SK-N-SH (cell line): ENCODE results near the gene NBDY. TPM values are rescaled to one million over a fixed set of nuclear protein-coding genes. Genes with fewer than 3 reads are reported as not detected.

Experiments
- CTCF ChIA-PET: fragments of 300-600, 350-600 bp; formaldehyde crosslinking; extraction: SDS; loops from one replicate; lab custom pipeline; 2021; lab: Yijun Ruan, JAX
- POLR2A ChIA-PET: fragments of 350-600 bp; sonication (Branson Sonifier 250); formaldehyde crosslinking; extraction: SDS; loops from one replicate; lab custom pipeline; 2020; ENCODE audit warnings: antibody characterized with exemption, inconsistent platforms; lab: Yijun Ruan, JAX
- DNase-seq: peaks from one replicate; pipeline ENCODE4 v3.0.0; 2012
- H2AFZ ChIP-seq: fragments of 200-600 bp; sonication (generic); 2 replicates; pipeline ENCODE4 v1.8.1; 2016; ENCODE audit warnings: antibody characterized with exemption, mild to moderate bottlenecking, low read depth
- H3F3A ChIP-seq: fragments of 200-600 bp; sonication (generic); replicated peaks from 2 replicates; pipeline ENCODE3; 2016; ENCODE audit warnings: antibody characterized with exemption, mild to moderate bottlenecking; ENCODE audit not compliant: insufficient read depth
- H3K27ac ChIP-seq, 2 experiments: fragments of 200-500 bp in 1 of 2; fragments of 200-600 bp in 1 of 2; sonication (Bioruptor generic) in 1 of 2; sonication (generic), shearing (Covaris generic) in 1 of 2; 2 replicates each; pipeline versions ENCODE4 v1.5.1 to v1.6.1; 2014 to 2016; ENCODE audit warnings: low read depth in 2 of 2, inconsistent platforms in 1 of 2, low read length in 1 of 2, mild to moderate bottlenecking in 1 of 2, mixed read lengths in 1 of 2
- H3K27me3 ChIP-seq: fragments of 200-600 bp; sonication (generic), shearing (Covaris generic); 2 replicates; pipeline ENCODE4 v1.6.1; 2016; ENCODE audit warnings: mixed run types; ENCODE audit not compliant: insufficient read depth
- H3K36me3 ChIP-seq, 2 experiments: fragments of 200-500 bp in 1 of 2; fragments of 200-600 bp in 1 of 2; sonication (Bioruptor generic) in 1 of 2; sonication (generic) in 1 of 2; replicated peaks in 1 of 2; 2 replicates each; pipeline versions ENCODE3 to v1.5.1; 2014 to 2016; ENCODE audit warnings: low read length in 1 of 2, mild to moderate bottlenecking in 1 of 2; ENCODE audit not compliant: insufficient read depth in 2 of 2, control insufficient read depth in 1 of 2
- H3K4me1 ChIP-seq, 2 experiments: fragments of 200-500 bp in 1 of 2; fragments of 200-600 bp in 1 of 2; sonication (Bioruptor generic) in 1 of 2; sonication (generic), shearing (Covaris generic) in 1 of 2; 2 replicates each; pipeline versions ENCODE4 v1.5.1 to v1.6.1; 2014 to 2016; ENCODE audit warnings: low read depth in 1 of 2, low read length in 1 of 2, mixed run types in 1 of 2; ENCODE audit not compliant: insufficient read depth in 2 of 2, control insufficient read depth in 1 of 2
- H3K4me2 ChIP-seq: fragments of 200-600 bp; sonication (generic), shearing (Covaris generic); 2 replicates; pipeline ENCODE4 v1.6.1; 2017; ENCODE audit warnings: mixed run types
- H3K4me3 ChIP-seq, 2 experiments: fragments of 200-500 bp in 1 of 2; fragments of 200-600 bp in 1 of 2; sonication (Bioruptor generic) in 1 of 2; sonication (generic), shearing (Covaris generic) in 1 of 2; 2 replicates each; pipeline versions ENCODE4 v1.5.1 to v1.8.1; 2014 to 2016; ENCODE audit warnings: low read depth in 2 of 2, inconsistent platforms in 1 of 2, low read length in 1 of 2, mild to moderate bottlenecking in 1 of 2, mixed read lengths in 1 of 2, moderate library complexity in 1 of 2
- H3K79me2 ChIP-seq: fragments of 200-600 bp; sonication (generic); 2 replicates; pipeline ENCODE4 v1.8.1; 2017; ENCODE audit warnings: mild to moderate bottlenecking; ENCODE audit not compliant: insufficient read depth
- H3K9ac ChIP-seq: fragments of 200-600 bp; sonication (generic); 2 replicates; pipeline ENCODE4 v1.6.1; 2017; ENCODE audit warnings: mixed run types
- H3K9me2 ChIP-seq: fragments of 200-600 bp; sonication (generic); 2 replicates; pipeline ENCODE4 v1.6.1; 2017; ENCODE audit warnings: mixed run types
- H3K9me3 ChIP-seq: fragments of 200-600 bp; sonication (generic); 2 replicates; pipeline ENCODE4 v1.6.1; 2017; ENCODE audit warnings: mixed run types, mild to moderate bottlenecking, moderate library complexity
- H4K20me1 ChIP-seq: fragments of 200-600 bp; sonication (generic); 2 replicates; pipeline ENCODE4 v1.6.1; 2017; ENCODE audit warnings: mild to moderate bottlenecking, mixed run types; ENCODE audit not compliant: insufficient read depth
- ELF1 ChIP-seq: IDR thresholded peaks from 2 replicates; pipeline ENCODE4 v1.4.0; 2012
- EZH2phosphoT487 ChIP-seq: fragments of 200-600 bp; sonication (generic); IDR thresholded peaks from 2 replicates; pipeline ENCODE4 v1.6.1; 2017; ENCODE audit warnings: low read depth, mixed run types, mild to moderate bottlenecking, antibody characterized with exemption, moderate library complexity, borderline replicate concordance
- FOSL2 ChIP-seq: IDR thresholded peaks from 2 replicates; pipeline ENCODE4 v1.4.0; 2012; ENCODE audit warnings: low read depth, mild to moderate bottlenecking, moderate library complexity, borderline replicate concordance
- GABPA ChIP-seq: IDR thresholded peaks from 2 replicates; pipeline ENCODE4 v1.4.0; 2012; ENCODE audit warnings: low read depth, mild to moderate bottlenecking
- GATA2 ChIP-seq: sonication (generic); formaldehyde crosslinking; IDR thresholded peaks from 2 replicates; pipeline ENCODE4 v1.5.0; 2020; ENCODE audit warnings: mild to moderate bottlenecking, missing genetic modification reagents
- RAD21 ChIP-seq: IDR thresholded peaks from 2 replicates; pipeline ENCODE4 v1.6.1; 2012; ENCODE audit warnings: mild to moderate bottlenecking, low read length
- TAF1 ChIP-seq: IDR thresholded peaks from 2 replicates; pipeline ENCODE4 v1.6.1; 2012; ENCODE audit warnings: low read depth, mild to moderate bottlenecking, low read length, moderate library complexity, borderline replicate concordance
- YY1 ChIP-seq: IDR thresholded peaks from 2 replicates; pipeline ENCODE4 v1.4.0; 2012; ENCODE audit warnings: low read depth, mild to moderate bottlenecking
- WGBS: methylation state at CpG from one replicate; pipeline ENCODE4 v1.1.6; 2017; ENCODE audit warnings: low lambda C conversion rate; 5-methylcytosine and 5-hydroxymethylcytosine counted together
- polyA plus RNA-seq, 3 experiments: library from polyadenylated mRNA; depleted of rRNA; stranded (reverse); fragments of >200 nt; gene quantifications; 2 replicates each; pipeline ENCODE4 v1.2.3, GENCODE V29; 2012
- TF ChIP-seq, protein P1 (sequence below): IDR thresholded peaks from 2 replicates; pipeline ENCODE4; 2012
- TF ChIP-seq, protein P2 (sequence below): fragments of 200-600 bp; sonication (generic); IDR thresholded peaks from 2 replicates; pipeline ENCODE4 v1.6.1; 2017; ENCODE audit warnings: antibody characterized with exemption, mild to moderate bottlenecking, moderate library complexity
- TF ChIP-seq, protein P3 (sequence below): IDR thresholded peaks from 2 replicates; pipeline ENCODE4 v1.6.1; 2012; ENCODE audit warnings: mild to moderate bottlenecking, low read depth, low read length, moderate library complexity

NBDY gene
- polyA plus RNA-seq, 1 of the 3 experiments (the other 2 are of a cell fraction), result 68.2 TPM

DNA sequence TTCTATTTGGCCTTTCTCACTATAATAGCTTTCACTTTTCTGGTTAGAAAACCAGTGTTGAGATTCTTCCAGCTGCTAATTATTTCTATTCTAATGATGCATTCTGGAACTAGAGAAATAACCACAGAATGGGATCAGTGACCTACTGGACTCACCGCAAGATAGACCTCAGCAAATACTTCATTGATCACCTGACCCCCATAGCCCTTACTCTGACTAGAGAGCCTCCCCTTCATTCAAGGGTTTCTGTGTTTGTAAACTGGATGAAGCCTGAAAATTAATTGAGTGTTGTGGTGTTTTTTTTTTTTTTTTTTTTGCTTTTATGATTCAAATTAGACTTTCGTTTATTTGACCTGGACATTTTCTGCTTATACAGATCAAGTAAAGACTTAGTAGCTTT, 97.0 kb downstream of the NBDY start:
- 47% methylated on average over 2 of the region's 2 CpGs for whole genome bisulfite sequencing
- no peak overlapping the region for H3K9ac ChIP-seq
- no peak overlapping the region for H3K4me3 ChIP-seq
- H3K27ac ChIP-seq, result no peak overlapping the region
- TF ChIP-seq, protein P1, sequence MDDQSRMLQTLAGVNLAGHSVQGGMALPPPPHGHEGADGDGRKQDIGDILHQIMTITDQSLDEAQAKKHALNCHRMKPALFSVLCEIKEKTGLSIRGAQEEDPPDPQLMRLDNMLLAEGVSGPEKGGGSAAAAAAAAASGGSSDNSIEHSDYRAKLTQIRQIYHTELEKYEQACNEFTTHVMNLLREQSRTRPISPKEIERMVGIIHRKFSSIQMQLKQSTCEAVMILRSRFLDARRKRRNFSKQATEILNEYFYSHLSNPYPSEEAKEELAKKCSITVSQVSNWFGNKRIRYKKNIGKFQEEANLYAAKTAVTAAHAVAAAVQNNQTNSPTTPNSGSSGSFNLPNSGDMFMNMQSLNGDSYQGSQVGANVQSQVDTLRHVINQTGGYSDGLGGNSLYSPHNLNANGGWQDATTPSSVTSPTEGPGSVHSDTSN, result no peak
- TF ChIP-seq ELF1, result no peak
- TF ChIP-seq, protein P2, sequence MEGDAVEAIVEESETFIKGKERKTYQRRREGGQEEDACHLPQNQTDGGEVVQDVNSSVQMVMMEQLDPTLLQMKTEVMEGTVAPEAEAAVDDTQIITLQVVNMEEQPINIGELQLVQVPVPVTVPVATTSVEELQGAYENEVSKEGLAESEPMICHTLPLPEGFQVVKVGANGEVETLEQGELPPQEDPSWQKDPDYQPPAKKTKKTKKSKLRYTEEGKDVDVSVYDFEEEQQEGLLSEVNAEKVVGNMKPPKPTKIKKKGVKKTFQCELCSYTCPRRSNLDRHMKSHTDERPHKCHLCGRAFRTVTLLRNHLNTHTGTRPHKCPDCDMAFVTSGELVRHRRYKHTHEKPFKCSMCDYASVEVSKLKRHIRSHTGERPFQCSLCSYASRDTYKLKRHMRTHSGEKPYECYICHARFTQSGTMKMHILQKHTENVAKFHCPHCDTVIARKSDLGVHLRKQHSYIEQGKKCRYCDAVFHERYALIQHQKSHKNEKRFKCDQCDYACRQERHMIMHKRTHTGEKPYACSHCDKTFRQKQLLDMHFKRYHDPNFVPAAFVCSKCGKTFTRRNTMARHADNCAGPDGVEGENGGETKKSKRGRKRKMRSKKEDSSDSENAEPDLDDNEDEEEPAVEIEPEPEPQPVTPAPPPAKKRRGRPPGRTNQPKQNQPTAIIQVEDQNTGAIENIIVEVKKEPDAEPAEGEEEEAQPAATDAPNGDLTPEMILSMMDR, result no peak
- no peak for TF ChIP-seq GABPA
- TF ChIP-seq TAF1, result no peak
- TF ChIP-seq GATA2, result no peak
- TF ChIP-seq FOSL2, result no peak
- no peak for TF ChIP-seq RAD21
- no peak overlapping the region for H3K4me2 ChIP-seq
- H3K9me3 ChIP-seq, result no peaks in the 10 kb centered on the region
- no peaks in the 10 kb centered on the region for H4K20me1 ChIP-seq
- no peaks in the 10 kb centered on the region for H3K79me2 ChIP-seq
- H3F3A ChIP-seq, result no peaks in the 10 kb centered on the region
- no peaks in the 10 kb centered on the region for H3K27me3 ChIP-seq
- DNase-seq, result no peak
- H3K36me3 ChIP-seq, result no peaks in the 10 kb centered on the region
- no peaks in the 10 kb centered on the region for H3K4me1 ChIP-seq
- POLR2A ChIA-PET, result no interaction called here
- CTCF ChIA-PET, result interaction anchor here (0.7 kb wide), 1 partner anchor 19 kb away, joined by 3 read pairs; no protein-coding TSS in a partner anchor
- H2AFZ ChIP-seq, result no peak overlapping the region
- no peaks in the 10 kb centered on the region for H3K9me2 ChIP-seq

DNA sequence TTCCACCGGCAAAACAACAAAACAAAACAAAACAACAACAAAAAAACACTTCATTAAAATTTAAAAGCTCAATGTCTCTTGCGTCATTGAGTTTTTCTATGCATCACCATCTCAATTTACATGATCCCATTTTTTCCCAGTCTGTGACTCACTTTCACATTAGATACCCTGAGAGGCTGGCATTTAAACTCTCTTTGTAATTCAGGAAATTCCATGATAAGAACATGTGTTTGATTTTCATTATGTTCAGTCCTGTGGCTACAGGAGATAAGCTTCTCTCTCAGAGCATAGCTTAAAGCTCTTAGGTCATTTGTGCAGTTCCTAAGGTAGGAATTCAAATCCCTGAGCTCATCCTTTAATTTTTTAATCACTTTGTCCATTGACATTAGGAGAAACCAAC, 104.6 kb downstream of the NBDY start:
- no peak overlapping the region for H3K9ac ChIP-seq
- DNase-seq, result no peak
- 61% methylated on average over 2 of the region's 2 CpGs for WGBS
- no peak overlapping the region for H3K4me3 ChIP-seq
- H3K4me1 ChIP-seq, result no peaks in the 10 kb centered on the region
- H2AFZ ChIP-seq, result no peak overlapping the region
- TF ChIP-seq, protein P3, sequence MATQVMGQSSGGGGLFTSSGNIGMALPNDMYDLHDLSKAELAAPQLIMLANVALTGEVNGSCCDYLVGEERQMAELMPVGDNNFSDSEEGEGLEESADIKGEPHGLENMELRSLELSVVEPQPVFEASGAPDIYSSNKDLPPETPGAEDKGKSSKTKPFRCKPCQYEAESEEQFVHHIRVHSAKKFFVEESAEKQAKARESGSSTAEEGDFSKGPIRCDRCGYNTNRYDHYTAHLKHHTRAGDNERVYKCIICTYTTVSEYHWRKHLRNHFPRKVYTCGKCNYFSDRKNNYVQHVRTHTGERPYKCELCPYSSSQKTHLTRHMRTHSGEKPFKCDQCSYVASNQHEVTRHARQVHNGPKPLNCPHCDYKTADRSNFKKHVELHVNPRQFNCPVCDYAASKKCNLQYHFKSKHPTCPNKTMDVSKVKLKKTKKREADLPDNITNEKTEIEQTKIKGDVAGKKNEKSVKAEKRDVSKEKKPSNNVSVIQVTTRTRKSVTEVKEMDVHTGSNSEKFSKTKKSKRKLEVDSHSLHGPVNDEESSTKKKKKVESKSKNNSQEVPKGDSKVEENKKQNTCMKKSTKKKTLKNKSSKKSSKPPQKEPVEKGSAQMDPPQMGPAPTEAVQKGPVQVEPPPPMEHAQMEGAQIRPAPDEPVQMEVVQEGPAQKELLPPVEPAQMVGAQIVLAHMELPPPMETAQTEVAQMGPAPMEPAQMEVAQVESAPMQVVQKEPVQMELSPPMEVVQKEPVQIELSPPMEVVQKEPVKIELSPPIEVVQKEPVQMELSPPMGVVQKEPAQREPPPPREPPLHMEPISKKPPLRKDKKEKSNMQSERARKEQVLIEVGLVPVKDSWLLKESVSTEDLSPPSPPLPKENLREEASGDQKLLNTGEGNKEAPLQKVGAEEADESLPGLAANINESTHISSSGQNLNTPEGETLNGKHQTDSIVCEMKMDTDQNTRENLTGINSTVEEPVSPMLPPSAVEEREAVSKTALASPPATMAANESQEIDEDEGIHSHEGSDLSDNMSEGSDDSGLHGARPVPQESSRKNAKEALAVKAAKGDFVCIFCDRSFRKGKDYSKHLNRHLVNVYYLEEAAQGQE, result no peak
- no peak for TF ChIP-seq YY1
- TF ChIP-seq EZH2phosphoT487, result no peak
- H4K20me1 ChIP-seq, result no peaks in the 10 kb centered on the region
- no peak overlapping the region for H3K27ac ChIP-seq
- H3K9me2 ChIP-seq, result no peaks in the 10 kb centered on the region
- CTCF ChIA-PET, result no interaction called here
- no peak overlapping the region for H3K4me2 ChIP-seq
- POLR2A ChIA-PET, result no interaction called here
- H3F3A ChIP-seq, result no peaks in the 10 kb centered on the region
- no peaks in the 10 kb centered on the region for H3K36me3 ChIP-seq
- H3K9me3 ChIP-seq, result no peaks in the 10 kb centered on the region
- no peaks in the 10 kb centered on the region for H3K27me3 ChIP-seq
- no peaks in the 10 kb centered on the region for H3K79me2 ChIP-seq
